Neural progenitor cell (in vitro differentiated cells): Measurements from ENCODE around the gene IGSF21.

ENCODE experiments used
- CTCF ChIP-seq: fragments of 200-600 bp; sonication (generic); IDR thresholded peaks from 2 replicates; pipeline ENCODE4 v1.5.1; 2017; ENCODE audit warnings: antibody characterized with exemption, mild to moderate bottlenecking
- EZH2 ChIP-seq: fragments of 200-600 bp; sonication (generic); IDR thresholded peaks from 2 replicates; pipeline ENCODE4 v1.6.1; 2017; ENCODE audit warnings: antibody characterized with exemption, mild to moderate bottlenecking, moderate library complexity
- EZH2phosphoT487 ChIP-seq: fragments of 200-600 bp; sonication (generic); IDR thresholded peaks from 2 replicates; pipeline ENCODE4 v1.6.1; 2017; ENCODE audit warnings: antibody characterized with exemption

- TF ChIP-seq CTCF, result no peak
- TF ChIP-seq EZH2, result no peak
- no peak for TF ChIP-seq EZH2phosphoT487
Observed at GRCh38 chr1:18178111-18178510, 70.5 kb downstream of the IGSF21 start.
